ENCODE data around the gene COL9A2.

Gene COL9A2

DNA sequence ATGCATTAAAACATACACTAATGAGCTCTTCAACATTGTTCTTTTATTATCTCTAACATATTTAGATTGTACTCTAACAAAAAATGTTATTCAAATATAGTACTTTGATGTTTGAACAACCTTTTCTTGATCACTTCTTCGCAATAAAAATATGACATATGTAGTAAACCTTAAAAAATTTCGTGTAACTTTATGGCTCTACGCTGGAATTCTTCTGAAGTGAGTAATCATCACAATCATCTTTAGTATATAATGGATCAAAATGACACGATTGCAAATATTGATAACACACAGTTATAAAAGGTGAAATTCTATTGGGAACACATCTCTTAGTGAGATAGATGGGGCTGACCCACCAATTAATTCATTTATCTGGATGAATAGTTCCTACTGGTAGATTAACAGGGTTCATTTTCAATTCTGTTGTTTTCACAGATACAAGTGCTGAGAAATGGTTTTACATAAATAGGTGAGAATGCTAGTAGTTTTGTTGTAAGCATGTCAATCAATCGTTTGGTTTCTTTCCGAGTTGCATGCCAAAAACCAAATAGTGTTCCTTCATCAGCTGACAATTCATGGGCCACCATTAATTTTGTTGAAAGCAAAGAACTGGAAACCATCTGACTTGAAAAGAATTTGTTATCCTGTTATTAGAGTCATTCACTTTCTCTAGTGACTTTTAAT lies 60.5 kb downstream of the COL9A2 start:
- no peak for DNase-seq

DNA sequence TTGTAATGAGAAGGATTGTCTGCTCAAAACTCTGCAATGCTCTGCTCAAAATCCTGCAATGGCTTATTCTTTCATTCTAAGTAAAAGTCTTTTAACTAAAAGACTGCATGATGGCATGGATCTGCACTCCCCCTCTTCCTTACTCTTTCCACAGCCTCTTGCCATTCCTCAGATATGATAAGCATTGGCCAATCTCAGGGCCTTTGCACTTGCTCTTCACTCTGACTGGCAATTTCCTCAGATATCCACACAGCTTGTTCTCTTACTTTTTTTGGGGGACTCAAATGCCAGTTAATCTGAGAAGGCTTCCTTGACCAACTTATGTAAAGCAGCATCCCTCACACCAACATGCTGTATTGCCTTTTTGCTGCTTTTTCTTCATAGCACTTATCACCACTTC lies 61.9 kb downstream of the COL9A2 start:
- DNase-seq = no peak

DNA sequence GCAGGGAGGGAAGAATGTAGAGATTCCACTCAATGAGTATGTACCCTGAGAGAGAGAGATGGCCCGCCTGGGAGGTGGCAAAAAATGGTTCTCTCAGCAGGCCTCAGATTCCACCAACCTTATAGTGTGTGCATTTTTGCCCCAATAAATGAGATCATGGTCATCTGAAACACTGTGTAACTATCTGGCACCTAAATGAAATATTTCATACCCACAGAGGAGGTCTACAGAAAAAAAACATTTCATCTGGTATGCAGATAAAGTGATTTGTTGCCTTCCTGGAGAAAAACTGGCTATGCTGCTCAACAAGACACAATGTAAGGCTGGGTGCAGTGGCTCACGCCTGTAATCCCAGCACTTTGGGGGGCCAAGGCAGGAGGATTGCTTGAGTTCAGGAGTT lies 64.5 kb downstream of the COL9A2 start:
- no peak for DNase-seq

GRCh38 chr1:40251456-40251855 lies 65.6 kb downstream of the COL9A2 start:
- no peak for DNase-seq
